K562 (cell line): ENCODE results near the gene CYP4V2. TPM values are rescaled to one million over a fixed set of nuclear protein-coding genes. Genes with fewer than 3 reads are reported as not detected.

Experiments
- ATAC-seq: fragments of 200-7000 bp; cut with Tn5 transposase; 3 replicates; pipeline ENCODE4 v1.9.1; 2020; ENCODE audit warnings: moderate library complexity
- BruUV-seq: library from RNA; stranded (reverse); fragments of 400-500 nt; replicated peaks from 2 replicates; lab custom pipeline; 2021; lab: Mats Ljungman, UMichigan
- CTCF ChIA-PET: fragments of 300-600 bp; formaldehyde crosslinking; extraction: SDS; loops from one replicate; lab custom pipeline; 2021; ENCODE audit warnings: low intra/inter-chr PET ratio; lab: Yijun Ruan, JAX
- POLR2A ChIA-PET: fragments of 300-600, 350-650 bp; sonication (Branson Sonifier 250); formaldehyde crosslinking; extraction: SDS; loops from one replicate; lab custom pipeline; 2021; ENCODE audit warnings: antibody characterized with exemption, inconsistent platforms; lab: Yijun Ruan, JAX
- DNase-seq, 4 experiments: peaks; one replicate each; pipeline versions ENCODE4 v3.0.0 to v3.0.0-alpha.2; 2011 to 2018; ENCODE audit warnings: low spot score in 3 of 4, mixed read lengths in 3 of 4; ENCODE audit errors: extremely low read depth in 1 of 4
- FAIRE-seq: peaks from 2 replicates; lab custom pipeline; 2011; peaks lifted over from hg19 to GRCh38; lab: Jason Lieb, UNC
- H2AFZ ChIP-seq: 2 replicates; pipeline ENCODE4 v1.6.0; 2011; ENCODE audit warnings: low read depth, low read length, control low read depth, inconsistent platforms
- H3K27ac ChIP-seq: fragments of 200-600 bp; 3 replicates; pipeline ENCODE4 v1.8.0; 2011; ENCODE audit warnings: low read depth, mild to moderate bottlenecking, control low read depth, inconsistent platforms, low read length, moderate library complexity, mixed read lengths; ENCODE audit errors: extremely low read depth
- H3K27me3 ChIP-seq, 2 experiments: fragments of 300-600 bp in 1 of 2; 2 replicates in 1 of 2; 3 replicates in 1 of 2; pipeline versions ENCODE4 v1.6.0 to v1.8.0; 2011; ENCODE audit warnings: inconsistent platforms in 2 of 2, low read length in 2 of 2, mild to moderate bottlenecking in 1 of 2, mixed read lengths in 1 of 2, moderate library complexity in 1 of 2; ENCODE audit not compliant: control insufficient read depth in 2 of 2, insufficient read depth in 2 of 2
- H3K36me3 ChIP-seq: fragments of 300-600 bp; 3 replicates; pipeline ENCODE4 v1.8.0; 2011; ENCODE audit warnings: mild to moderate bottlenecking, low read length, inconsistent platforms; ENCODE audit not compliant: control insufficient read depth, insufficient read depth
- H3K4me1 ChIP-seq, 2 experiments: fragments of 200-600 bp in 1 of 2; replicated peaks in 1 of 2; 2 replicates in 1 of 2; 3 replicates in 1 of 2; pipeline versions ENCODE4 v1.5.1 to v1.8.0; 2011; ENCODE audit warnings: inconsistent platforms in 2 of 2, low read length in 2 of 2, mild to moderate bottlenecking in 1 of 2, mixed read lengths in 1 of 2, moderate library complexity in 1 of 2; ENCODE audit not compliant: control insufficient read depth in 2 of 2, insufficient read depth in 2 of 2
- H3K4me2 ChIP-seq: 2 replicates; pipeline ENCODE4 v1.6.1; 2011; ENCODE audit warnings: low read length, control low read depth, inconsistent platforms, mixed read lengths; ENCODE audit not compliant: insufficient read depth
- H3K4me3 ChIP-seq: fragments of 200-600 bp; sonication (generic), shearing (Covaris generic); 2 replicates; pipeline ENCODE4 v1.5.1; 2016; ENCODE audit warnings: control low read depth, inconsistent platforms
- H3K79me2 ChIP-seq: fragments of 200-600 bp; 3 replicates; pipeline ENCODE4 v1.8.0; 2011; ENCODE audit warnings: low read length, inconsistent platforms; ENCODE audit not compliant: control insufficient read depth, insufficient read depth
- H3K9ac ChIP-seq, 2 experiments: 2 replicates each; pipeline versions ENCODE4 v1.6.0 to v1.6.1; 2011; ENCODE audit warnings: low read depth in 2 of 2, low read length in 2 of 2, control low read depth in 1 of 2, inconsistent platforms in 1 of 2, mild to moderate bottlenecking in 1 of 2, mixed read lengths in 1 of 2; ENCODE audit not compliant: insufficient read depth in 1 of 2
- H3K9me1 ChIP-seq: one replicate; pipeline ENCODE4 v1.6.0; 2011; ENCODE audit warnings: inconsistent platforms, mild to moderate bottlenecking, low read length, moderate library complexity; ENCODE audit not compliant: control insufficient read depth, insufficient read depth
- H3K9me3 ChIP-seq: replicated peaks from 2 replicates; pipeline ENCODE4 v1.5.1; 2011; ENCODE audit warnings: low read depth, low read length, inconsistent platforms; ENCODE audit not compliant: control insufficient read depth, insufficient read depth
- H4K20me1 ChIP-seq: replicated peaks from 2 replicates; pipeline ENCODE4 v1.6.1; 2011; ENCODE audit warnings: low read length, inconsistent platforms, mixed read lengths; ENCODE audit not compliant: control insufficient read depth, insufficient read depth
- BACH1 ChIP-seq: fragments of 200-800 bp; sonication (Bioruptor generic); IDR thresholded peaks from 2 replicates; pipeline ENCODE4 v1.6.1; 2016; ENCODE audit warnings: missing genetic modification characterization, missing compliant biosample characterization
- ILK ChIP-seq: fragments of 450-650 bp; IDR thresholded peaks from 2 replicates; pipeline ENCODE4 v1.6.1; 2016; ENCODE audit warnings: missing genetic modification characterization, low read depth, mild to moderate bottlenecking, missing compliant biosample characterization, moderate library complexity, borderline replicate concordance
- KLF1 ChIP-seq: fragments of 450-650 bp; IDR thresholded peaks from 2 replicates; pipeline ENCODE4 v1.6.1; 2016; ENCODE audit warnings: missing genetic modification characterization, missing compliant biosample characterization
- PTBP1 ChIP-seq: fragments of 200-400 bp; formaldehyde crosslinking; IDR thresholded peaks from 2 replicates; pipeline ENCODE4 v1.6.1; 2017; ENCODE audit warnings: low read depth, low read length
- PTTG1 ChIP-seq: fragments of 450-650 bp; IDR thresholded peaks from 2 replicates; pipeline ENCODE4 v1.6.1; 2016; ENCODE audit warnings: low read depth, mild to moderate bottlenecking, missing genetic modification characterization, missing compliant biosample characterization
- SMARCB1 ChIP-seq: IDR thresholded peaks from 2 replicates; pipeline ENCODE4 v1.6.1; 2011; ENCODE audit warnings: improper control_type of control experiment, low read depth; ENCODE audit not compliant: insufficient read length
- TAF15 ChIP-seq: fragments of 200-400 bp; formaldehyde crosslinking; IDR thresholded peaks from 2 replicates; pipeline ENCODE4 v1.6.1; 2017; ENCODE audit warnings: mild to moderate bottlenecking, low read depth, low read length, moderate library complexity
- TARDBP ChIP-seq: fragments of 450-650 bp; IDR thresholded peaks from 2 replicates; pipeline ENCODE4 v1.6.1; 2016
- TGIF2 ChIP-seq: sonication (generic); formaldehyde crosslinking; IDR thresholded peaks from 2 replicates; pipeline ENCODE4 v1.8.1; 2022; ENCODE audit warnings: mild to moderate bottlenecking, missing genetic modification reagents, moderate library complexity
- ZNF586 ChIP-seq: fragments of 450-650 bp; formaldehyde crosslinking; conservative IDR thresholded peaks from 2 replicates; pipeline ENCODE4 v1.4.0; 2020; ENCODE audit warnings: mild to moderate bottlenecking, moderate library complexity
- WGBS: fragments of 100-300 bp; shearing (Covaris generic); methylation state at CpG from one replicate; pipeline ENCODE4 v1.1.6; 2016; ENCODE audit warnings: low coverage, mixed read lengths; ENCODE audit not compliant: insufficient coverage; ENCODE audit errors: missing lambda C conversion rate; 5-methylcytosine and 5-hydroxymethylcytosine counted together
- in situ Hi-C: fragments of 300-500 bp; cut with MboI; formaldehyde crosslinking; loops from 4 replicates; pipeline ENCODE4 v1.15.0; 2018; ENCODE audit warnings: inconsistent platforms, mixed read lengths
- intact Hi-C: fragments of 100-400 bp; cut with micrococcal nuclease; formaldehyde crosslinking; loops from 2 replicates; pipeline ENCODE4 v1.14.2; 2022
- polyA plus RNA-seq, 8 experiments: library from polyadenylated mRNA; depleted of rRNA in 4 of 8; stranded (reverse) in 5 of 8; unstranded in 3 of 8; fragments of >200 nt; fragmentation: Nextera tagmentation in 2 of 8; fragmentation: Illumina TruSeq in 1 of 8; extraction: Ambion mirVana in 2 of 8; extraction: Trizol in 1 of 8; gene quantifications; 2 replicates each; pipeline versions ENCODE4 v1.2.1 to v1.2.3, GENCODE V29; 2011 to 2014; ENCODE audit warnings: inconsistent platforms in 1 of 8, missing spikeins in 1 of 8
- total RNA-seq, 7 experiments: library from RNA; depleted of rRNA in 6 of 7; stranded (reverse); fragments of >200 nt in 6 of 7; fragmentation: Illumina TruSeq in 2 of 7; extraction: Trizol in 2 of 7; gene quantifications; 2 replicates each; pipeline versions ENCODE4 v1.2.1 to v1.2.3, GENCODE V29; 2011 to 2021; ENCODE audit warnings: low replicate concordance in 1 of 7
- TF ChIP-seq, protein P1 (sequence below): IDR thresholded peaks from 2 replicates; pipeline ENCODE4 v1.6.1; 2014; ENCODE audit warnings: antibody characterized with exemption
- TF ChIP-seq, protein P2 (sequence below): fragments of 250-450 bp; sonication (Bioruptor Pico); IDR thresholded peaks from 2 replicates; pipeline ENCODE4 v1.5.1; 2021; ENCODE audit warnings: mild to moderate bottlenecking
- TF ChIP-seq, protein P3 (sequence below): fragments of 250-450 bp; sonication (Bioruptor Pico); IDR thresholded peaks from 2 replicates; pipeline ENCODE4 v1.8.0; 2021; ENCODE audit warnings: borderline replicate concordance, mild to moderate bottlenecking, moderate library complexity; ENCODE audit not compliant: poor library complexity, severe bottlenecking
- TF ChIP-seq, protein P4 (sequence below): fragments of 450-650 bp; IDR thresholded peaks from 2 replicates; pipeline ENCODE4 v1.6.1; 2016; ENCODE audit warnings: low read depth, mild to moderate bottlenecking, moderate library complexity
- TF ChIP-seq, protein P5 (sequence below): sonication (generic); formaldehyde crosslinking; IDR thresholded peaks from 2 replicates; pipeline ENCODE4 v1.9.0; 2022; ENCODE audit warnings: mild to moderate bottlenecking, missing genetic modification reagents

Gene CYP4V2
- total and polyA plus RNA-seq, 9 of the 15 experiments (the other 6 are each of a cell fraction or from before 2014, with no cell fraction given) = 1.1 to 8.3 (median 3.9) TPM

DNA sequence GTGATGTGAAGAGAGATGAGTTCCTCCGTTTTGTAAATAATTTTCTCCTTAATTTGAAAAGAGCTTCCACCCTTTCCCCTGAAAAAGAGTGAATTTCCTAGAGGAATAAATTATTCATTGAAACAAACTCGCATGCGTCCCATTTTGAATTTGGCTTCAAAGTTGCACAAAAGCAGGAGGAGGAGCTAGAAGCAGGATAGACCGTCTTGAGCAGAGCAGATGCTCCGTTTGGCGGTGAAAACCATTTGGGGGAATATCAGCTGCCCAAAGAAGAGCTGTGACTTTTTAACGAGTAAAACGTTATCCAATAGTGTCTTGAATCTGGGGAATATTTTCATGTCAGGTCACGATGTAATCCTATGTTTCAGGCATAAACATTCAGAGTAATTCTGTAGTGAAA, 44.9 kb upstream of the CYP4V2 start:
- no peak overlapping the region for H3K27ac ChIP-seq
- POLR2A ChIA-PET = interaction anchor here (0.9 kb wide), 1 partner anchor 11 kb away, joined by 3 read pairs; no protein-coding TSS in a partner anchor
- FAIRE-seq (peak; percentile 46), ATAC-seq (no peak)
- no peaks in the 10 kb centered on the region for H3K9me1 ChIP-seq
- no peak overlapping the region for H3K4me2 ChIP-seq
- H2AFZ ChIP-seq = no peak overlapping the region
- H3K36me3 ChIP-seq = no peaks in the 10 kb centered on the region
- intact Hi-C loops = no loop called here
- H4K20me1 ChIP-seq = no peaks in the 10 kb centered on the region
- no peaks in the 10 kb centered on the region for H3K79me2 ChIP-seq
- TF ChIP-seq, protein P1, sequence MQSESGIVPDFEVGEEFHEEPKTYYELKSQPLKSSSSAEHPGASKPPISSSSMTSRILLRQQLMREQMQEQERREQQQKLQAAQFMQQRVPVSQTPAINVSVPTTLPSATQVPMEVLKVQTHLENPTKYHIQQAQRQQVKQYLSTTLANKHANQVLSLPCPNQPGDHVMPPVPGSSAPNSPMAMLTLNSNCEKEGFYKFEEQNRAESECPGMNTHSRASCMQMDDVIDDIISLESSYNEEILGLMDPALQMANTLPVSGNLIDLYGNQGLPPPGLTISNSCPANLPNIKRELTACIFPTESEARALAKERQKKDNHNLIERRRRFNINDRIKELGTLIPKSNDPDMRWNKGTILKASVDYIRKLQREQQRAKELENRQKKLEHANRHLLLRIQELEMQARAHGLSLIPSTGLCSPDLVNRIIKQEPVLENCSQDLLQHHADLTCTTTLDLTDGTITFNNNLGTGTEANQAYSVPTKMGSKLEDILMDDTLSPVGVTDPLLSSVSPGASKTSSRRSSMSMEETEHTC = no peak
- TF ChIP-seq TARDBP (no peak), TGIF2 (CRISPR knock-in tag) (no peak), ILK (tag) (no peak), TAF15 (no peak), ZNF586 (CRISPR knock-in tag) (no peak), PTBP1 (no peak), PTTG1 (tag) (no peak), KLF1 (tag) (no peak), BACH1 (tag) (no peak), SMARCB1 (no peak)
- TF ChIP-seq, protein P2, sequence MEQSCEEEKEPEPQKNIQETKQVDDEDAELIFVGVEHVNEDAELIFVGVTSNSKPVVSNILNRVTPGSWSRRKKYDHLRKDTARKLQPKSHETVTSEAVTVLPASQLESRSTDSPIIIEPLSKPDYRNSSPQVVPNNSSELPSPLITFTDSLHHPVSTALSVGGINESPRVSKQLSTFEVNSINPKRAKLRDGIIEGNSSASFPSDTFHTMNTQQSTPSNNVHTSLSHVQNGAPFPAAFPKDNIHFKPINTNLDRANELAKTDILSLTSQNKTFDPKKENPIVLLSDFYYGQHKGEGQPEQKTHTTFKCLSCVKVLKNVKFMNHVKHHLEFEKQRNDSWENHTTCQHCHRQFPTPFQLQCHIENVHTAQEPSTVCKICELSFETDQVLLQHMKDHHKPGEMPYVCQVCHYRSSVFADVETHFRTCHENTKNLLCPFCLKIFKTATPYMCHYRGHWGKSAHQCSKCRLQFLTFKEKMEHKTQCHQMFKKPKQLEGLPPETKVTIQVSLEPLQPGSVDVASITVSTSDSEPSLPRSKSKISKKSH = no peak
- TF ChIP-seq, protein P3, sequence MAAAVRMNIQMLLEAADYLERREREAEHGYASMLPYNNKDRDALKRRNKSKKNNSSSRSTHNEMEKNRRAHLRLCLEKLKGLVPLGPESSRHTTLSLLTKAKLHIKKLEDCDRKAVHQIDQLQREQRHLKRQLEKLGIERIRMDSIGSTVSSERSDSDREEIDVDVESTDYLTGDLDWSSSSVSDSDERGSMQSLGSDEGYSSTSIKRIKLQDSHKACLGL = no peak
- TF ChIP-seq, protein P4, sequence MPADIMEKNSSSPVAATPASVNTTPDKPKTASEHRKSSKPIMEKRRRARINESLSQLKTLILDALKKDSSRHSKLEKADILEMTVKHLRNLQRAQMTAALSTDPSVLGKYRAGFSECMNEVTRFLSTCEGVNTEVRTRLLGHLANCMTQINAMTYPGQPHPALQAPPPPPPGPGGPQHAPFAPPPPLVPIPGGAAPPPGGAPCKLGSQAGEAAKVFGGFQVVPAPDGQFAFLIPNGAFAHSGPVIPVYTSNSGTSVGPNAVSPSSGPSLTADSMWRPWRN = no peak
- TF ChIP-seq, protein P5, sequence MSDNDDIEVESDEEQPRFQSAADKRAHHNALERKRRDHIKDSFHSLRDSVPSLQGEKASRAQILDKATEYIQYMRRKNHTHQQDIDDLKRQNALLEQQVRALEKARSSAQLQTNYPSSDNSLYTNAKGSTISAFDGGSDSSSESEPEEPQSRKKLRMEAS (CRISPR knock-in tag) = no peak
- TF ChIP-seq, all 486 proteins: peak for 0
- BruUV-seq = no TSS peak
- CTCF ChIA-PET = no interaction called here
- in situ Hi-C loops = no loop called here
- no peak for DNase-seq
- no peak overlapping the region for H3K9ac ChIP-seq
- H3K4me3 ChIP-seq = no peak overlapping the region
- 3% methylated on average over 9 of the region's 9 CpGs for WGBS
- no peaks in the 10 kb centered on the region for H3K9me3 ChIP-seq
- H3K4me1 ChIP-seq = peaks cover 0 to 4% of the 10 kb centered on the region in 2 experiments; a peak in 2 of 5 replicates
- peaks cover 27 to 57% of the 10 kb centered on the region in 2 experiments; a peak in 4 of 5 replicates for H3K27me3 ChIP-seq
